MCF 10A (cell line): ENCODE results near the gene CMBL. TPM values are rescaled to one million over a fixed set of nuclear protein-coding genes. Genes with fewer than 3 reads are reported as not detected.

Experiments
- BruUV-seq: library from RNA; stranded (reverse); fragments of 400-500 nt; replicated peaks from 2 replicates; lab custom pipeline; 2021; lab: Mats Ljungman, UMichigan
- CTCF ChIA-PET: fragments of 300-600 bp; sonication (Branson Sonifier 250); formaldehyde crosslinking; extraction: SDS; loops from one replicate; lab custom pipeline; 2021; ENCODE audit warnings: antibody characterized with exemption, inconsistent platforms; lab: Yijun Ruan, JAX
- POLR2A ChIA-PET: fragments of 300-600, 350-650 bp; sonication (Branson Sonifier 250); formaldehyde crosslinking; extraction: SDS; loops from one replicate; lab custom pipeline; 2020; ENCODE audit warnings: antibody characterized with exemption, inconsistent platforms; lab: Yijun Ruan, JAX
- DNase-seq: peaks from one replicate; pipeline ENCODE4 v3.0.0-alpha.2; 2018; ENCODE audit not compliant: unreplicated experiment
- H3K27ac Mint-ChIP-seq: one replicate; pipeline ENCODE4 v1.8.0; 2022; ENCODE audit warnings: mild to moderate bottlenecking, low read depth, mixed read lengths; ENCODE audit not compliant: unreplicated experiment
- H3K27me3 Mint-ChIP-seq: one replicate; pipeline ENCODE4 v1.8.0; 2022; ENCODE audit warnings: mixed read lengths; ENCODE audit not compliant: insufficient read depth, unreplicated experiment
- H3K36me3 Mint-ChIP-seq: one replicate; pipeline ENCODE4 v1.8.0; 2022; ENCODE audit warnings: mild to moderate bottlenecking, moderate library complexity, mixed read lengths; ENCODE audit not compliant: insufficient read depth, unreplicated experiment
- H3K4me1 Mint-ChIP-seq: one replicate; pipeline ENCODE4 v1.8.0; 2022; ENCODE audit warnings: mixed read lengths; ENCODE audit not compliant: insufficient read depth, unreplicated experiment
- H3K4me3 Mint-ChIP-seq: one replicate; pipeline ENCODE4 v1.8.0; 2022; ENCODE audit warnings: mild to moderate bottlenecking, moderate library complexity, mixed read lengths; ENCODE audit not compliant: unreplicated experiment
- H3K9me3 Mint-ChIP-seq: one replicate; pipeline ENCODE4 v1.8.0; 2022; ENCODE audit warnings: mixed read lengths; ENCODE audit not compliant: unreplicated experiment
- CTCF ChIP-seq: fragments of 200-600 bp; IDR thresholded peaks from one replicate; pipeline ENCODE4 v1.8.0; 2022; ENCODE audit warnings: antibody characterized with exemption, mild to moderate bottlenecking; ENCODE audit not compliant: unreplicated experiment
- intact Hi-C: fragments of 100-400 bp; cut with micrococcal nuclease; formaldehyde crosslinking; loops from 2 replicates; pipeline ENCODE4 v1.14.1; 2022
- total RNA-seq: library from RNA; stranded (reverse); gene quantifications from 2 replicates; pipeline ENCODE4 v1.2.3, GENCODE V29; 2022

CMBL gene
- total RNA-seq, 1 experiment from 2014 or later: 24.9 TPM

GRCh38 chr5:10306806-10307205 lies 896 bp downstream of the CMBL start:
- TF ChIP-seq CTCF: no peak
- intact Hi-C loops: no loop called here
- DNase-seq: no peak
- H3K4me3 Mint-ChIP-seq: peak overlapping the region; percentile 85
- ChIA-PET CTCF (interaction anchor here (1.2 to 1.5 kb wide), 3 partner anchors 14 to 45 kb away, joined by 3 to 6 read pairs (median 5); no protein-coding TSS in a partner anchor), POLR2A (interaction anchor here (0.6 to 6.7 kb wide), 14 partner anchors 17 to 1495 kb away, joined by 3 to 226 read pairs (median 3); partner anchors contain the start of genes ATPSCKMT, CCT5 and MARCHF6)
- H3K4me1 Mint-ChIP-seq: peaks cover 51% of the 10 kb centered on the region
- peak overlapping the region; percentile 86 for H3K27ac Mint-ChIP-seq
- BruUV-seq: no TSS peak
- no peaks in the 10 kb centered on the region for H3K9me3 Mint-ChIP-seq
- H3K27me3 Mint-ChIP-seq: no peaks in the 10 kb centered on the region
- H3K36me3 Mint-ChIP-seq: peaks cover 6% of the 10 kb centered on the region

GRCh38 chr5:10306114-10306513 lies 1.6 kb downstream of the CMBL start:
- no peak for TF ChIP-seq CTCF
- ChIA-PET POLR2A (interaction anchor here (1.2 to 6.7 kb wide), 7 partner anchors 22 to 74 kb away, joined by 3 to 226 read pairs (median 8); partner anchors contain the start of genes ATPSCKMT, CCT5 and MARCHF6), CTCF (interaction anchor here (0.7 to 1.5 kb wide), 4 partner anchors 14 to 48 kb away, joined by 3 to 6 read pairs (median 5); no protein-coding TSS in a partner anchor)
- no peaks in the 10 kb centered on the region for H3K9me3 Mint-ChIP-seq
- H3K36me3 Mint-ChIP-seq: peaks cover 7% of the 10 kb centered on the region
- H3K4me3 Mint-ChIP-seq: peak overlapping the region; percentile 85
- DNase-seq: no peak
- peak overlapping the region; percentile 65 for H3K27ac Mint-ChIP-seq
- no peaks in the 10 kb centered on the region for H3K27me3 Mint-ChIP-seq
- intact Hi-C loops: no loop called here
- BruUV-seq: no TSS peak
- H3K4me1 Mint-ChIP-seq: peaks cover 51% of the 10 kb centered on the region

- no TSS peak for BruUV-seq
- intact Hi-C loops: no loop called here
- CTCF ChIA-PET: interaction anchor here (0.7 to 2.5 kb wide), 5 partner anchors 12 to 59 kb away, joined by 3 to 9 read pairs (median 4); no protein-coding TSS in a partner anchor
Observed at GRCh38 chr5:10304932-10305331, 2.8 kb downstream of the CMBL start.

More at GRCh38 chr5:10304932-10305331, 2.8 kb downstream of the CMBL start:
- Mint-ChIP-seq H3K9me3 (peaks cover 4% of the 10 kb centered on the region), H3K4me3 (no peak overlapping the region), H3K36me3 (peaks cover 19% of the 10 kb centered on the region), H3K27ac (no peak overlapping the region), H3K4me1 (peaks cover 49% of the 10 kb centered on the region), H3K27me3 (no peaks in the 10 kb centered on the region)
- POLR2A ChIA-PET: interaction anchor here (0.8 to 4.5 kb wide), 4 partner anchors 16 to 50 kb away, joined by 3 to 40 read pairs (median 6); partner anchors contain the start of gene MARCHF6
- DNase-seq: no peak
- no peak for TF ChIP-seq CTCF
